ENCODE results near the gene C22orf15.
"Not testable (repeated sequence)": the region's sequence is repeated elsewhere in the genome, so short reads cannot be mapped to it uniquely, and the experiment has no call there.

The C22orf15 gene, protein sequence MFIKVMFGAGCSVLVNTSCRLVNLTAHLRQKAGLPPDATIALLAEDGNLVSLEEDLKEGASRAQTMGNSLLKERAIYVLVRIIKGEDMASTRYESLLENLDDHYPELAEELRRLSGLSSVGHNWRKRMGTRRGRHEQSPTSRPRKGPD

DNA sequence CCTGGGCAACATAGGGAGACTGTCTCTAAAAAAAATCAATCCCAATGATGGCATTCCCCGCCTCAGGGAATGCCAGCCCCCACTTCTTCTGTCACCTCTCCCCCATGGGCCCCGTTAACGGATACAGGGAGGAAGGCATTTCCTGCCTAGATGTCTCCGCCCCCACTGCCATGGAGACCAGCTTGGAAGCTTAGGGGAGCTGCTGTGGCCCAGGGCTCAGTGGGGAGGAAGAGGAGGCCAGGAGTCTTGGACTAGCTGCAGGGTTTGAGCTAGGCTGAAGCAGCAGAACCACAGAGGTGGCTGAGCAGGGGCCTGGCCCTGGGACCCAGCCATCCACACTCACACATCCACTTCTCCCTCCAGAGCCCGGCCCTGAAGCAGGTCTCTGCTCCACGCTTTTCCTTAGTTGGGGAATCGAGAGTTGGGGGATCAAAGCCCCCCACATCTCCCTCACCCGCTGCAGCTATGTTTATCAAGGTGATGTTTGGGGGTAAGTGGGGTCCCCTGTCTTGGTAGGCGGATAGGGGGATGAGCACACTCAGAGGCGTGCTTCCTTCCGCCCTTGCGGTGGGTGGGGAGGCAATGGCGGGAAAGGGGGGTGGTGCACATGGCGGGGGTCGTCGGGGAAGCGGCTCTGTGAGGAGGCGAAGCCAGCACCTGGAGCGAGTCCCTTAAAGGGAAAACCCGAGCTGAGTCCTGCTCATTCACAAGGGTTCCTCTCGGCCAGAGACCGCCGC, at the start of gene C22orf15:
TSS of gene C22orf15 (plus strand) at position 149 of the 737 bp plus-strand sequence. CDS start at position 466, 317 bp downstream.
- DNase-seq (ENCODE audit: low read depth): no peak

DNA sequence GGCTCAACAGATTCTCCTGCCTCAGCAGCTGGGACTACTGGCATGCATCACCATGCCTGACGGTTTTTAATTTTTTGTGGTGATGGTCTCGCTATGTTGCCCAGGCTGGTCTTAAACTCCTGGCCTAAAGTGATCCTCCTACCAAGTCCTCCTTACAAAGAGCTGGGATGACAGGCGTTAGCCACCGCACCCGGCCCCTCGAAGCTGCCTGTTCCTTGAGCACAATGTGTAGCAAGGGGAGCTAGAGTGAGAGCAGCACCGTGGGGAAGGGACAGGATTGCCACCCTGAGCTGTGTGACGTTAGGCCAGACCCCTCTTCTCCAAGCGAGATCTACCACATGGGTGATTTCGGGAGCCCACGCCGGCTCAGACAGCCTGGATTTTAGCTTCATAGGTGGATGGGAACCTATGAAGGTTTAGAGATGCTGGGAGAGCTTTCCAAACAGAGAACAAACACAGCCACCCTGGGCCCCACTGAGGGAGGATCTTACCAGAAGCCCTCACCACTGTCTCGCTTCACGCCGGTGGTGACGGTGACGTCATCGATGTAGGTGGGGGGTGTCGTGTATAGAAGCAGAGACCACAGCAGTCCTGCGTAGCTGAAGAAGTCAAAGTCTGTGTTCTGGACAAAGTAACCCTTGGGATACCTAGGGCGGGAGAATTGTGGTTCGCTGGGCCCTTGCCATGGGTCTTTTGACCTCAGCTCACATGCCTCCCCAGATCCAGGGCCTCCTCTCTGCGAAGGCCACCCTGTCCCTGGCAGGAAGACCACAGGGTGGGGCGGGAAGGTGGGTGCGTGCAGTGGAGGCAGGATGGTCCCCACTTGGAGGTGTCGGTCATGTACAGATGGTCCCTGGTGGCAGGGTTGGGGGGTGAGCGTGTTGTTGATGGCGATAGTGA, 48.8 kb upstream of the C22orf15 start:
- no peak for DNase-seq (ENCODE audit: low read depth)

DNA sequence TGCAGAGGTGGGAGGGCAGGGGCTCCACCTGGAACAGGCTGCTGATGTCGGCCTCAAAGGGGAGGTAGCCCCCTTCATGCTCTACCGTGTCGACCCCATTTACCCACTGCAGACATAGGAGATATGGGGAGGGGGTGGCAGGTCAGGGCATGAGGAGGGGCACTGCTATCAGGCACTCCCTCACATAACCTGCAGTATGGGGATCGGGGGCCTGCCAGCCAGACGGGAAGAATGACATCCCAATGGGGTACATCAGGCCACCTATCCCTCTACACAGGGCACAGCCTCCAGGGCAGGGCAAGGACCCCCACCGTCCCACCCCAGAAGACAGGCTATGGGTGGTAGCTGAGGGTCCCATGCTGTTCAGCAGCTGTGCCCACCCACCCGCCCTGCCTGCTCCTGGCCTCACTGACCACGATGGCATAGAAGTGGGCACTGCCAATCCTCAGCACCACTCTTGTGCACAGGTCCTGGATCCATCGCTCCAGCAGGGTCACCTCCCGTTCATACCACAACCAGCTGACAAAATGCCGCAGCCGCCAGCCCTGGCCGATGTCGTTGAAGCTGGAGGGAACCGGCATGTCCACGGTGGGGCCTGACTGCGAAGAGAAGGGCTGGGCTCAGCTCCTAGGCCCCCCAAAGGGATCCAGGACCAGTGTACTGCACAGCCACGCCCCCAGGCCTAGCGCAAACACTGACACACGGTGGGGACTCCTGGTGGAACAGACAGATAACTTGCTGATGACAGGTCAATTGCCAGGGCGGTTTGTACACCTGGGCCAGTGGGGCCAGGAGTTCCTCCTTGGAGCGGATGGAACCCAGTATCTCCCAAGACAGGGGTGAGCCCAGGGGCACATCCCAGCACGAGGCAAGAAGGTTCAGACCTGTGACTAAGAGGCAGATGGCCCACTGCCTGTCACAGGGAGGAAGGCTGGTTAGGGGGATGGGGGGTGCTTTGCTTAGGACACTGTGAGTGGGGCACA, 47.9 kb upstream of the C22orf15 start:
- DNase-seq (ENCODE audit: low read depth): no peak

DNA sequence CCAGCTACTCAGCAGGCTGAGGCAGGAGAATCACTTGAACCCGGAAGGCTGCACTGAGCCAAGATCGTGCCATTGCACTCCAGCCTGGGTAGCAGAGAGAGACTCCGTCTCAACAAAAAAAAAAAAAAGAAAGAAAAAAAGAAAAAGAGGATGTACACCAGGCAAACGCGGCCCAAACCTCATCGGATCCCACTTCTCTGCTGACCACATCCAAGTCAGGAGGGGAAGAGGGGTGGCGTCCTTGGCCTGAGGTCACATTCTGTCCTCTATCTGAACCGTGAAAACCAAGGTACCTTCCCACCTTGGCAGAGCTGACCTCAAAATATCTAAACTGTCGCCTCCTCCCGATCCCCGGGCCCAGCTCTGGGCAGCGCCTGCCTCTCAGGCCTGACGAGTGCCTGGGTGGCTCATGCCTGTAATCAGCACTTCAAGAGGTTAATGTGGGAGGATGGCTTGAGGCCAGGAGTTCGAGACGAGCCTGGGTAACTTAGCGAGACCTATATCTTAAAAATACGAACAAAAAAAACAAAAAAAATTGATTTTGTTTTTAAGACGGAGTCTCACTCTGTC, 46.9 kb upstream of the C22orf15 start:
- no peak for DNase-seq (ENCODE audit: low read depth)

DNA sequence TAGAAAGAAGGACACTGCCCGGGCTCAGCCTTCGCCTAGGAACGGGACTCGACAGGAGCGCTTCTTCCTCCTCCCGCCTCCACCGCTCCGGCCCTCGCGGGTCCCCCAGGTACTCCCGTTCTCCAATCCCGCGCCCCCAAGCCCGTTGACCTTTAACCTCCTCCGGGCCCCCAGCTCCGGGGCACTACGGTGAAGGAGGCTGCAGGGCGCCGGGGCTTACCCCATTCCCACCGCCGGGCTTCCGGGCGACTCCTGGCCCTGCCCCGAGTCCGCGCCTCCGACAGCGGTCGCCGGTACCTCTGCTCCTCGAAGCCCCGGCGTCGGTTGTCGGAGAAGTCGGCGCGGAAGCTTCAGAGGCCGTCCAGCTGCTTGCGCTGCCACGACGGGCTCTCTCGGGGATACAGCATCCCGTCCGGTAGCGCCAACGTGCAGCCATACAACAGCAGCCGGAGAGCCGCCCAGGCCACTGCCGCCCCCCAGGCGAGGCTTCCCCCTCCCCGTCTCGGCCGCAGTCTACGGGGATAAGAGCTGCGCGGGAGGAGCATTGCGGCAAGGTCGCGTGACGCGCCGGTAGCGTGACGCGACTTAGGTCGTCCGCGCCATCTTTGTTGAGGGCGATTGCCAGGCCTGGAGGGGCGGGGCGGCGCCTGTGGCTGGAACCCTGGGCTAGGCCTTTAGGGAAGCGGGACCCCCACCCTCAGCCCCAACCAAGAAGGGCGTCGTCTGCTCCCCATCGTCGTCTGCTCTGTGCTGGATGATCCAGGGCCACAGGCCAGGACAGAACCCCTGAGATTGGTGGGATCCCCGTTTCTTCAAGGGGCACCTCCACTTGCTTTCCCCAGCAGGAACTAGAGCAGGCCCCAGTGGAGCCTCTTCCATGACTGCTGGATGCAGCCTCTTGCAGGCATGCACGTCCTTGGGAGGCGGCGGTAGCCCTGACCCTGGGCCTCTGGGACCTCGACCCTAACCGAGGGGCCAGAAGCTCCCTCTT, 45.7 kb upstream of the C22orf15 start:
- DNase-seq (ENCODE audit: low read depth): peak; percentile 78

DNA sequence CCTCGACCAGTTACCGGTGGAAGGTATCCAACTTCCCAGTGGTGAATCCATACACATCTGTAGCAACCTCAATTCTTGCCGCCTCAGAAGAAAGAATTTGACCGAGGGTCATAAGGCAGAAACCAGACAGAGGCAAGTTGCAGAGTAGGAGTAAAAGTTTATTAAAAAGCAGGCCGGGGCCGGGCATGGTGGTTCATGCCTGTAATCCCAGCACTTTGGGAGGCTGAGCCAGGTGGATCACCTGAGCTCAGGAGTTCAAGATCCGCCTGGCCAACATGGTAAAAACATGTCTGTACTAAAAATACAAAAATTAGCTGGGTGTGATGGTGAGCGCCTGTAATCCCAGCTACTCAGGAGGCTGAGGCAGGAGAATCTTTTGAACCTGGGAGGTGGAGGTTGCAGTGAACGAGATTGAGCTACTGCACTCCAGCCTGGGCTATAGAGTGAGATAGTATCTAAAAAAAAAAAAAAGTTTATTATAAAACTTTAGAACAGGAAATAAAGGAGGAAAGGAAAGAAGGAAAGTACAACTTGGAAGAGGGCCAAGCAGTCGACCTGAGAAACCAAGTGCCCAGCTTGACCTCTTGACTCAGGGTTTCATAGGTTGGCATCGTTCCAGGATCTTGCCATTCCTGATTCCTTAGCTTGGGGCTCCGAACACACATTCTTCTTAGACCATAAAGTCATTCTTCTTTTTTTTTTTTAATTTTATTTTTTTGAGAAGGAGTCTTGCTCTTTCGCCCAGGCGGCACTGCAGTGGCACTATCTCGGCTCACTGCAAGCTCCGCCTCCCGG, 44.2 kb upstream of the C22orf15 start:
- DNase-seq (ENCODE audit: low read depth): no peak

DNA sequence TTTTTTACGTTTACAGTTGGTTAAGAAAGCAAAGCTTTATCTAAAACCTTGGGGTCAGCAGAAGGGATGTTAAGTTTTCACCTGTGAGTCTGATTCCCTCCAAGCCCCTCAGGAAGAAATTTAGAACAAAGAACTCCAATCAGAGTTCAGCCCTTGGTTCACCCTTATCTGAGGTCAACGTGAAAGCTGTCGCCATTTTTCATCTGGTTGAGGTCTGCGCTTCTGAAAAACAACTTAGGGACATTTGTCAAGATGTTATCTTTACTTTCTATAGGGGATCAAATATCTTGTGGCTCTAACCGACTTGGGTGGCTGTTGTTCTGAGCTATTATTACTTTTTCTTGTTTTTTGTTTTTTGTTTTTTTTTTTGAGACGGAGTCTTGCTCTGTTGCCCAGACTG, 41.9 kb upstream of the C22orf15 start:
- DNase-seq (ENCODE audit: low read depth): no peak

DNA sequence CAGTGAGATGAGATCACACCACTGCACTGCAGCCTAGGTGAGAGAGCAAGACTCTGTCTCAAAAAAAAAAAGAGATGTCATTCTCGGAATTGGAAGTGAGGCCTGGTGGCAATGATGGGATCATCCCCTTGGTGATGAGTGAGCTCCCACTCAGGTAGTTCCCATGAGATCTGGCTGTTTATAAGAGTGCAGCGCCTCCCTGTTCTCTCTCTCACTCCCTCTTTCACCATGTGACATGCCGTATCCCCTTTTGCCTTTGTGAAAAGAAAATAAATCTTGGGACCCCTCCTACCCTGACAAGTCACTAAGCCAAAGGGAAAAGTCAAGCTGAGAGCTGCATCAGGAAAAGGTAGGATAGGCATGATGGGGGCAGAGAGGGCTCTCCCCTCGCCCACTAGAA, 40.6 kb upstream of the C22orf15 start:
- no peak for DNase-seq (ENCODE audit: low read depth)

DNA sequence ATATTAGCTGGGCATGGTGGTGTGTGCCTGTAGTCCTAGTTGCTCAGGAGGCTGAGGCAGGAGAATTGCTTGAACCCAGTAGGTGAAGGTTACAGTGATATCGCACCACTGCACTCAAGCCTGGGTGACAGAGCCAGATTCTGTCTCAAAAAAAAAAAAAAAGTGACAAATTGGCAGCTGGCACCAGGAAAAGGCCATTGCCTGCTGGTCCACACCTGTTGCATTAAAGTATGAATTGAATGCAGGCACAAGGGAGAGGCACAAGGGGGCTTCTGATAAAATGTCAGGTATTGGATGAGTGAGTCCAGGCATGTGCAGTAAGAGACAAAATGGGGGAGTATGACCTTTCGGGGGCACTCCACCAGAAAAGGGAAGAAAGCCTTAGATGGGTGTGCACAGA, 40.1 kb upstream of the C22orf15 start:
- DNase-seq (ENCODE audit: low read depth): no peak

DNA sequence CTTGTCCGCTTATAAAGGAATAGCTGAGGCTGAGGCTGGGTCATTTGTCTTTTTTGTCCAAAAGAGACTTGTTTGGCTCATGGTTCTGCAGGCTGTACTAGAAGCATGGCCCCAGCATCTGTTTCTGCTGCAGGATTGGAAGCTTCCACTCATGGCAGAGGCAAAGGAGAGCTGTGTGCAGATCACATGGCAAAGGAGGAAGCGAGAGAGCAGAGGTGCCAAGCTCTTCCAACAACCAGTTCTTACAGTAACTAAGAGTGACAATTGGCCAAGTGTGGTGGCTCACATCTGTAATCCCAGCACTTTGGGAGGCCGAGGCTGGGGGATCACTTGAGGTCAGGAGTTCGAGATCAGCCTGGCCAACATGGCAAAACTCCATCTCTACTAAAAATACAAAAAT, 34.7 kb upstream of the C22orf15 start:
- DNase-seq (ENCODE audit: low read depth): not testable (repeated sequence)

DNA sequence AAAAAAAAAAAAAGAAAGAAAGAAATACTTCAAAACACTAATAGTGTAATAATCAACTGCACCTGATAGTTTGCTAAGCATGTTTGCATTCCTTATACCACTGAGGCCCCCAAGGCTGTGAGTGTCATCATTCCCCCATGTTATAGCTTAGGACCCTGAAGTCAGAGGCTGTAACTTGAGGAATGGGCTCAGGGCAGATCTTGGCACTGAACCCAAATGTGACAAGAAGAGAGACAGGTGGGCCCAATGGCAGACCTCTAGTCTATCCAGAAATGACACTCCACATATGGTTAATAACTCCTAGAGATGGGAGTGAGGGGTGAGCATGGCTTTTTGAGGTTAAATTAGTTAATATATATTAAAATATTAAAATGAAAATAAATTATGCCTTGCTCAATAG, 25.1 kb upstream of the C22orf15 start:
- no peak for DNase-seq (ENCODE audit: low read depth)

DNA sequence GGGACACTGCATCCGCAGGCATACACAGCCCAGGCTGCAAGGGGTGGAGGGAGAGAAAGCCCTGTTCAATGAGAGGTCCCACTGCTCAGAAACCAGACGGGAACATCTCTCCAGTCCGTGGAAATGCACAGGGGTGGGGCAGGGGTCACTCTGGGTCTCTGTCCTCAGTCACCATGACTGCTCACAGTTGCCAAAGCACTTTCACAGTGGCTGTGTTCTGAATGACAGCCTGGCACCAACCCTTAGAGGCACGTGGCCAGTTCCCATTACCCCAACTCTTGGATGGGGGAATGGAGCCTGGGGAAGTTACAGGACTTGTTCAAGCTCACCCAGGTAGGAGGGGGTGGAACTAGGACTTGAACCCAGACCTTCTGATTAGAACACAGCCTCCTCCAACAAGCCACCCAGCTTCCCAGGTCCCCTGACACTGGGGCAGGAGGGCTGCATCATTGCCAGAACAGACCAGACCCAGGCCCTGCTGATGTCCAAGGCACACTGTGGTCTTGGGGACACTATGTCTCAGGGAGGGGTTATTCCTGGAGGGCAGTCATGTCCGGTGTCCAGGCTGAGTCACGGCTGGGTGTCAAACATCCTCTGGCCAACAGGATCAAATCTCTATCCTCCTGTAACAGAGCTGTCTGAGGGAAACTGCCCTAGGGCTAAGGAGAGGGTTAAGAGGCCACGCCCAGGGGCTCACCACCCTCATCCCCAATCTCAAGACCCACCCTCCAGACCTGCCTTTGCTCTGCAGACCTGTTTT, 20.1 kb upstream of the C22orf15 start:
- no peak for DNase-seq (ENCODE audit: low read depth)

DNA sequence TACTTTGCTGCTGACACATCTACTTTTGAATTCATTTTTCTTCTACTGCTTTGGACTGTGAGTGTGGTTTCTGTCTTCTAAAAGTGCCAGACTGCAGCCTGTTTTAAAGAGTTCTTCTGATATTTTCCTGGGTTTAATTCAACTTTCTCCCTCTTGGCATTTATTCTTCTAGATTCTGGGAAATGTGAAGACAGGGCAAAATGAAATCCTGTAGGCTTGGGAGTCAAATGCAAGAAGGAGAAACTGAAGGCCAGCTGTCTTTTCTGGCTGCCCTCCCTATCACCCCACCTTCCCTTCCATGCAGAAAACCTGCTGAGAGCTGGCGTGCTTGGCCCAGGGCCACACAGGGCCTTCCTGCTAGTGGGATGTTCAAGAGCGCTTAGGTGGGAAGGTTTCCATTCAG, 19.5 kb upstream of the C22orf15 start:
- no peak for DNase-seq (ENCODE audit: low read depth)

DNA sequence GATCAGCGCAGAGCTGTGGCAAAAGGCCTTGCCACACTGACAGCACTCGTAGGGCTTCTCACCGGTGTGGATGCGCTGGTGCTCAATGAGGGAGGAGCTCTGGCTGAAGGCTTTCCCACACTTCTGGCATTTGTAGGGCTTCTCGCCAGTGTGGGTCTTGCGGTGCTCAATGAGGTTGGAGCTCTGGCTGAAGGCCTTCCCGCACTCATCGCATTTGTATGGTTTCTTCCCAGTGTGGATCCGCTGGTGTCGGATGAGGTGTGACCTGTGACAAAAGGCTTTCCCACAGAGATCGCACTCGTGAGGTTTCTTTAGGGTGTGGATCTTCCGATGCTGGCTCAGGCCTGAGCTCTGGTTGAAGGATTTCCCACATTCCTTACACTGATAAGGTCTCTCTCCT, 18.8 kb upstream of the C22orf15 start:
- no peak for DNase-seq (ENCODE audit: low read depth)

DNA sequence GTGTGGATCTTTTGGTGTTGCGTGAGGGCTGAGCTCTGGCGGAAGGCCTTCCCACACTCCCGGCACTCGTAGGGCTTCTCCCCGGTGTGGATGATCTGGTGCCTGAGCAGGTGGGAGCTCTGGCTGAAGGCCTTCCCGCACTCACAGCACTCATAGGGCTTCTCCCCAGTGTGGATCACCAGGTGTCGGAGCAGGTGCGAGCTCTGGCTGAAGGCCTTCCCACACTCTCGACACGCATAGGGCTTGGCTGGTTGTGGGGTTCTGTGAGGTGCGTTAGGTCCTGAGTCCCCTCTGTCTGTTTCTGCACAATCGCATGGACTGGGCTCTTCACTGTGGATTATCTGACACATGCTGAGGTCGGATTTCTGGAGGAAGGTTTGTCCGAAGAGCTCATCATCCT, 18.3 kb upstream of the C22orf15 start:
- DNase-seq (ENCODE audit: low read depth): no peak

DNA sequence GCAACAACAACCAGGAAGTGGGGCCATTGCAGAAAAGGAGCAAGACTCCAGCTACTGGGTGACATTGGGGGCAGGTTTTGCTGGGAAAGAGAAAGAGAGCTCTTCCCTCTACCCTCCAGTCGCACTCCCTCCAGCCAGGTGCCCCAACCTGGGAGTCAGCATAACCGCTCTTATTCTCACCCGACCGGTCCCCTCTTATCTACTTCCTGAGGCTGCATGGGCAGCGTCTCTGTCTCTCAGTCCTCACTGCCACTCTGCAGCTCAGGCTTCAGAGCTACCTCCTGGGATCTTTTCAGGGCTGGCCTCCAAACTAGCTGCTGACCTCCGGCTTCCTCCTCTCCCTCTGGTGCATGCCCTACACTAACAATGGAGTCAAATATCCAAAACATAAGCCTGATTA, 17.0 kb upstream of the C22orf15 start:
- DNase-seq (ENCODE audit: low read depth): no peak

DNA sequence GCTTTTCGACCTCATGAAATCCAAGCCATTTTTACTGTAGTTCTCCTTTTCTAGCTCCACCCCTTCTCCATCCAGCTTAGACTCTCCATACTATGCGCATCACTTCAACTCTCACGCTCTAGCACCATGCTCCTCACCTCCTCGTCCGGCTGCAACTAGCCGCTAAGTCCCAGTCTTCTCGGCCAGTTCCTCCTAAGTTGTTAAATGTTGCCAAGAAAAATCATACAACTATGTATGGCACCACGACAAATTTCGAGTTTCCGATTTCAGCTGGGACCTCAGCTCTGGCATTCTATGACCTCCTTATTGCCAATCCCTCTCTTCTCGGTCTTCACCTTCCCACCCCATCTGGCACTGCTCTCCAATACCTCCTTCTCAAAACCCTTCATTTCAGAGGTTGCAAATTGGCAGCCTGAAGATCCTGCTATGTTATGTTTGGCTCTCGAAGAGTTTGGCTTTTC, 12.9 kb upstream of the C22orf15 start:
- DNase-seq (ENCODE audit: low read depth): no peak

DNA sequence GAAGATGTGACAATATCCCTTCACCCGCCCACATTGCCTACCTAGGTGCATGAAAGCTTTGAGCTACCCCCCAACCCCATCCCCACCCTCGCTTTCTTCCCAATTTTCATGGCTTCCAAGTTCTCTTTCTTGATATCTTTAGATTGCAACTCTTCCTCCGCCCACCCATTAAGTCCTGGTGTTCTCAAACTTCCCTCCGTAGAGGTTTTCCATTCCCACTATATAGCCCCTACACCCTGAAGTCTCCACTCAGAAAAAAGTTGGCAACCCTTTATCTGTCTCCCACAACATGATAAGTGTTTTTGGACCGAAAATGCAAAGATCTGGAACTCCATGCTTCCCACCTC, 12.4 kb upstream of the C22orf15 start:
- DNase-seq (ENCODE audit: low read depth): no peak

Data from fibroblast of the conjunctiva (primary cell).